Astrocyte (in vitro differentiated cells and primary cell): ENCODE results near the gene FOXK2. TPM values are rescaled to one million over a fixed set of nuclear protein-coding genes. Genes with fewer than 3 reads are reported as not detected.
A peak's percentile ranks its signal among the peaks of the same experiment; 100 is the strongest.

ENCODE experiments used
- DNase-seq: peaks from one replicate; pipeline ENCODE4 v3.0.0-alpha.2; 2010; ENCODE audit warnings: low read depth
- FAIRE-seq: peaks from 2 replicates; lab custom pipeline; 2011; peaks lifted over from hg19 to GRCh38; lab: Jason Lieb, UNC
- H2AFZ ChIP-seq: 2 replicates; pipeline ENCODE4 v1.6.0; 2012; ENCODE audit warnings: low read depth, low read length, inconsistent platforms
- H3K27ac ChIP-seq: 2 replicates; pipeline ENCODE4 v1.5.1; 2011; ENCODE audit warnings: low read depth, low read length, inconsistent platforms
- H3K27me3 ChIP-seq: 2 replicates; pipeline ENCODE4 v1.6.0; 2011; ENCODE audit warnings: low read length, inconsistent platforms; ENCODE audit not compliant: insufficient read depth
- H3K36me3 ChIP-seq: 2 replicates; pipeline ENCODE4 v1.5.1; 2011; ENCODE audit warnings: low read length, inconsistent platforms; ENCODE audit not compliant: insufficient read depth
- H3K4me1 ChIP-seq: 2 replicates; pipeline ENCODE4 v1.5.1; 2011; ENCODE audit warnings: low read length, inconsistent platforms; ENCODE audit not compliant: insufficient read depth
- H3K4me2 ChIP-seq: 2 replicates; pipeline ENCODE4 v1.6.0; 2012; ENCODE audit warnings: low read length, inconsistent platforms
- H3K4me3 ChIP-seq: 2 replicates; pipeline ENCODE4 v1.5.1; 2011; ENCODE audit warnings: low read depth, mild to moderate bottlenecking, low read length, inconsistent platforms; ENCODE audit not compliant: insufficient read depth
- H3K79me2 ChIP-seq: 2 replicates; pipeline ENCODE4 v1.6.0; 2012; ENCODE audit warnings: mild to moderate bottlenecking, low read length, inconsistent platforms; ENCODE audit not compliant: insufficient read depth
- H3K9ac ChIP-seq: 2 replicates; pipeline ENCODE4 v1.6.0; 2012; ENCODE audit warnings: mild to moderate bottlenecking, low read length, inconsistent platforms
- H3K9me3 ChIP-seq: 2 replicates; pipeline ENCODE4 v1.5.1; 2012; ENCODE audit warnings: low read depth, mild to moderate bottlenecking, low read length, inconsistent platforms; ENCODE audit not compliant: insufficient read depth
- H4K20me1 ChIP-seq: 2 replicates; pipeline ENCODE4 v1.6.0; 2012; ENCODE audit warnings: low read length, inconsistent platforms; ENCODE audit not compliant: insufficient read depth
- H3K27ac Mint-ChIP-seq: one replicate; pipeline ENCODE4 v1.8.0; 2021; ENCODE audit warnings: mild to moderate bottlenecking, mixed read lengths; ENCODE audit not compliant: unreplicated experiment
- H3K27me3 Mint-ChIP-seq: one replicate; pipeline ENCODE4 v1.8.0; 2021; ENCODE audit warnings: low read depth, mixed read lengths; ENCODE audit not compliant: unreplicated experiment
- H3K36me3 Mint-ChIP-seq: one replicate; pipeline ENCODE4 v1.8.0; 2021; ENCODE audit warnings: low read depth, mixed read lengths; ENCODE audit not compliant: unreplicated experiment
- H3K4me1 Mint-ChIP-seq: one replicate; pipeline ENCODE4 v1.8.0; 2021; ENCODE audit warnings: low read depth, mixed read lengths; ENCODE audit not compliant: unreplicated experiment
- H3K4me3 Mint-ChIP-seq: one replicate; pipeline ENCODE4 v1.8.0; 2021; ENCODE audit warnings: mild to moderate bottlenecking, moderate library complexity, mixed read lengths; ENCODE audit not compliant: unreplicated experiment
- H3K9me3 Mint-ChIP-seq: one replicate; pipeline ENCODE4 v1.8.0; 2021; ENCODE audit warnings: mild to moderate bottlenecking, mixed read lengths; ENCODE audit not compliant: unreplicated experiment
- EZH2 ChIP-seq: IDR thresholded peaks from 2 replicates; pipeline ENCODE4 v1.6.1; 2012; ENCODE audit warnings: mild to moderate bottlenecking, low read length, inconsistent platforms; ENCODE audit not compliant: insufficient read depth
- total RNA-seq: library from RNA; stranded (reverse); gene quantifications from 2 replicates; pipeline ENCODE4 v1.2.1, GENCODE V29; 2021
- TF ChIP-seq, protein P1 (sequence below): IDR thresholded peaks from 2 replicates; pipeline ENCODE4 v1.5.1; 2011; ENCODE audit warnings: low read depth, mild to moderate bottlenecking, inconsistent platforms, low read length, moderate library complexity; ENCODE audit not compliant: insufficient read depth

Gene FOXK2
- total RNA-seq, 1 donor from 2014 or later = 68.0 TPM

DNA sequence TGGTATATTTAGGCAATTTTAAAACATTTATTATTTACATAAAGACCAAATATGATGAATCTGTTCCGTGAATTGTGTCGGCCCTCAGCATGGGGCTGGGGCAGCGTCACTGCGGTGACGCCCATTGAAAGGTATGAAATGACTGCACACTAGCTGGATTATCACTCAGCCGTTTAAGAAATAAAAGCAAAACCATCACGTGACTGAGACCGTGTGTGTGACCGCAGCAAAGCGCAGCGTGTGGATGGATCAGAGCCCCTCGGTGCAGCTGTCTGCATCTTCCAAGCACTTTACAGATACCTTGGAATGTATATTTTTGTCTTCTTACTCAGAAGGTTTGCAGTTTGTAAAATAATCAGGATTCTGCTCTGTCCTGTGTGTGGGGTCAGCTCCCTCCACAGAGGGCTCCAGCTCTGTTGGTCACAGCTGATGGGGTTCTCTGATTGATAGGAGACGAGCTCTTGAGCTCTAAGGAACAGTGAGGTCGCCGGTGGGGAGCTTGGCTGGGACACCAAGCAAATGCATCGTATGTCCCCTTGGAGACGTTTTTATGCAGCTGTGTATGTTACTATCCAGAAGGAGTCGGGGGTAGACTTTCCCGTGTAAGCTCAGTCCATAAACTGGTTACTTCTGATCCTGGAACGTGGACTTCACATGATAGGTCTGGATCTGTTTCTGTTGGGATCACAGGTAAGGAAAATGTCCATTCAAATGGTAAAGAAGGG is 83.6 kb downstream of the FOXK2 start:
- H3K36me3 ChIP-seq = peaks cover 17% of the 10 kb centered on the region
- FAIRE-seq = no peak
- H3K4me2 ChIP-seq = peak overlapping the region; percentile 49

DNA sequence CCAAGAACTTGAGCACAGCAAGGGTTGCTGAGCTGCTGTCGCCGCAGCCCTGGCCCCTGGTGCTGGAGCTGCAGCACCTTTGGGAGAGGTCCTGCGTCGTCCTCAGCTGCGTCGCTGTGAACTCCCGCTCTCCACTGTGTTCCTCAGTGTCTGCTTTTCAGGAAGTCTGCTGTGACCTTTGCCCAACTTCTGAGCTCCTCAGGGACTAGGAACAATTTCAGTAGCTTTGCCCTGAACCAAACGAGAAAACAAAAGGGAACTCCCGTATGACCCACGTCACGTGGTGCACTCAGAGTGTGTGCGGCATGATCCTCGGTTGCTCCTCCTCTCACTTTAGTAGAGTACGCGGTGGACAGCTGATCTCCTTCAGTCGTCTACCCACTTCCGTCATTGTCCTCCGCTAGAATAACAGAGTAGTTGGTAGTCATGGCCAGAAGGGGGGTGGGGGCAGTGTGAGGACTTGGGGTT is 84.5 kb downstream of the FOXK2 start:
- no peak for DNase-seq
- H3K9ac ChIP-seq = peak overlapping the region; percentile 45
- H3K36me3 Mint-ChIP-seq = peaks cover 28% of the 10 kb centered on the region
- H3K4me1 ChIP-seq = peaks cover 32% of the 10 kb centered on the region
- no peak overlapping the region for H2AFZ ChIP-seq
- H3K4me3 Mint-ChIP-seq = no peak overlapping the region
- H3K27me3 ChIP-seq = no peaks in the 10 kb centered on the region
- H3K4me2 ChIP-seq = peak overlapping the region; percentile 49
- H3K27ac Mint-ChIP-seq = peak overlapping the region; percentile 15
- peaks cover 26% of the 10 kb centered on the region for H4K20me1 ChIP-seq
- no peak overlapping the region for H3K4me3 ChIP-seq
- no peaks in the 10 kb centered on the region for H3K9me3 ChIP-seq
- H3K4me1 Mint-ChIP-seq = peaks cover 27% of the 10 kb centered on the region
- H3K79me2 ChIP-seq = peaks cover 26% of the 10 kb centered on the region
- H3K36me3 ChIP-seq = peaks cover 19% of the 10 kb centered on the region
- no peaks in the 10 kb centered on the region for H3K9me3 Mint-ChIP-seq
- no peaks in the 10 kb centered on the region for H3K27me3 Mint-ChIP-seq
- peak overlapping the region; percentile 73 for H3K27ac ChIP-seq
- no peak for FAIRE-seq
- TF ChIP-seq, protein P1, sequence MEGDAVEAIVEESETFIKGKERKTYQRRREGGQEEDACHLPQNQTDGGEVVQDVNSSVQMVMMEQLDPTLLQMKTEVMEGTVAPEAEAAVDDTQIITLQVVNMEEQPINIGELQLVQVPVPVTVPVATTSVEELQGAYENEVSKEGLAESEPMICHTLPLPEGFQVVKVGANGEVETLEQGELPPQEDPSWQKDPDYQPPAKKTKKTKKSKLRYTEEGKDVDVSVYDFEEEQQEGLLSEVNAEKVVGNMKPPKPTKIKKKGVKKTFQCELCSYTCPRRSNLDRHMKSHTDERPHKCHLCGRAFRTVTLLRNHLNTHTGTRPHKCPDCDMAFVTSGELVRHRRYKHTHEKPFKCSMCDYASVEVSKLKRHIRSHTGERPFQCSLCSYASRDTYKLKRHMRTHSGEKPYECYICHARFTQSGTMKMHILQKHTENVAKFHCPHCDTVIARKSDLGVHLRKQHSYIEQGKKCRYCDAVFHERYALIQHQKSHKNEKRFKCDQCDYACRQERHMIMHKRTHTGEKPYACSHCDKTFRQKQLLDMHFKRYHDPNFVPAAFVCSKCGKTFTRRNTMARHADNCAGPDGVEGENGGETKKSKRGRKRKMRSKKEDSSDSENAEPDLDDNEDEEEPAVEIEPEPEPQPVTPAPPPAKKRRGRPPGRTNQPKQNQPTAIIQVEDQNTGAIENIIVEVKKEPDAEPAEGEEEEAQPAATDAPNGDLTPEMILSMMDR = no peak
- no peak for TF ChIP-seq EZH2

More for the DNA sequence above, 83.6 kb downstream of the FOXK2 start:
- no peaks in the 10 kb centered on the region for H3K27me3 Mint-ChIP-seq
- H3K27ac Mint-ChIP-seq = no peak overlapping the region
- H3K4me1 ChIP-seq = peaks cover 40% of the 10 kb centered on the region
- TF ChIP-seq, protein P1 = no peak
- TF ChIP-seq EZH2 = no peak
- peak overlapping the region; percentile 87 for H3K27ac ChIP-seq
- peaks cover 29% of the 10 kb centered on the region for H3K4me1 Mint-ChIP-seq
- no peaks in the 10 kb centered on the region for H3K27me3 ChIP-seq
- H4K20me1 ChIP-seq = peaks cover 26% of the 10 kb centered on the region
- H2AFZ ChIP-seq = no peak overlapping the region
- no peak overlapping the region for H3K4me3 ChIP-seq
- H3K4me3 Mint-ChIP-seq = no peak overlapping the region
- peak overlapping the region; percentile 45 for H3K9ac ChIP-seq
- H3K36me3 Mint-ChIP-seq = peaks cover 28% of the 10 kb centered on the region
- H3K9me3 Mint-ChIP-seq = no peaks in the 10 kb centered on the region
- peaks cover 29% of the 10 kb centered on the region for H3K79me2 ChIP-seq
- H3K9me3 ChIP-seq = no peaks in the 10 kb centered on the region
- DNase-seq = peak; percentile 30

DNA sequence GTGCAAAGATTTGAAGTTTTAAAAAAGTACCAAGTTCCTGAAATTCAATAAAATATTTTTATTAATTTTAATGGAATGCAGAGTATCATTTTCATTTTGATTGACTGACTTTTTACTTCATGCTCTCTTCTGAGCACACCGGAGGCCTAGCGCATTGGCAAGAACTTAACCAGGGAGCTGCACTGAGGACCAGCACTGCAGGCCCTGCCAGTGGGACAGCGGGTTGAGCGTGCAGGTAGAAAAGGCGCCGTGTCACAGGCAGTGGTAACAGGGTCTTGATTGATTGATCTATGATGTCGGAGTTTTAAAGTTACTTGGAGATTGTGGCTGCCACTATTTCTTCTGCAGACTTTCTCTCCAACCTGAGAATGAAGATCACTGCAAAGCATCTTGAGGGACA is 85.0 kb downstream of the FOXK2 start:
- H3K27ac ChIP-seq = no peak overlapping the region
- Mint-ChIP-seq H3K9me3 (no peaks in the 10 kb centered on the region), H3K4me1 (peaks cover 22% of the 10 kb centered on the region), H3K4me3 (no peak overlapping the region), H3K27me3 (no peaks in the 10 kb centered on the region), H3K36me3 (peaks cover 28% of the 10 kb centered on the region), H3K27ac (no peak overlapping the region)
- H3K79me2 ChIP-seq = peaks cover 23% of the 10 kb centered on the region
- H3K27me3 ChIP-seq = no peaks in the 10 kb centered on the region
- H4K20me1 ChIP-seq = peaks cover 26% of the 10 kb centered on the region
- H3K4me3 ChIP-seq = no peak overlapping the region
- H3K9me3 ChIP-seq = no peaks in the 10 kb centered on the region
- H3K4me1 ChIP-seq = peaks cover 32% of the 10 kb centered on the region
- H3K9ac ChIP-seq = no peak overlapping the region
- no peak for FAIRE-seq
- no peak overlapping the region for H3K4me2 ChIP-seq
- TF ChIP-seq EZH2 = no peak
- TF ChIP-seq, protein P1 = no peak
- no peak for DNase-seq
- peaks cover 20% of the 10 kb centered on the region for H3K36me3 ChIP-seq
- no peak overlapping the region for H2AFZ ChIP-seq
